Rectal smooth muscle tissue (tissue), 1 donor: ENCODE results near the gene AMER1.

ENCODE experiments used
- H3K27ac ChIP-seq: one replicate; pipeline ENCODE4 v1.7.0; 2013; ENCODE audit warnings: low read depth, low read length, inconsistent platforms
- H3K27me3 ChIP-seq: one replicate; pipeline ENCODE4 v1.7.0; 2013; ENCODE audit warnings: low read length; ENCODE audit not compliant: control insufficient read depth, insufficient read depth
- H3K36me3 ChIP-seq: one replicate; pipeline ENCODE4 v1.7.0; 2013; ENCODE audit warnings: low read length; ENCODE audit not compliant: control insufficient read depth, insufficient read depth
- H3K4me1 ChIP-seq: one replicate; pipeline ENCODE4 v1.7.0; 2013; ENCODE audit warnings: low read length; ENCODE audit not compliant: control insufficient read depth, insufficient read depth
- H3K4me3 ChIP-seq: one replicate; pipeline ENCODE4 v1.7.0; 2013; ENCODE audit warnings: low read length
- H3K9ac ChIP-seq: one replicate; pipeline ENCODE4 v1.7.0; 2013; ENCODE audit warnings: low read length

Gene AMER1

GRCh38 chrX:64152857-64153256 is 52.7 kb downstream of the AMER1 start:
- Histone ChIP-seq H3K9ac (no peak overlapping the region), H3K27me3 (no peaks in the 10 kb centered on the region), H3K36me3 (no peaks in the 10 kb centered on the region), H3K27ac (no peak overlapping the region), H3K4me1 (no peaks in the 10 kb centered on the region), H3K4me3 (no peak overlapping the region)

- H3K36me3 ChIP-seq, result no peaks in the 10 kb centered on the region
- H3K9ac ChIP-seq, result no peak overlapping the region
- H3K4me3 ChIP-seq, result no peak overlapping the region
- no peaks in the 10 kb centered on the region for H3K27me3 ChIP-seq
- no peak overlapping the region for H3K27ac ChIP-seq
- H3K4me1 ChIP-seq, result no peaks in the 10 kb centered on the region
Observed at GRCh38 chrX:64151911-64152310, 53.6 kb downstream of the AMER1 start.

GRCh38 chrX:64150775-64151174 is 54.7 kb downstream of the AMER1 start:
- H3K27me3 ChIP-seq, result no peaks in the 10 kb centered on the region

More at GRCh38 chrX:64150775-64151174, 54.7 kb downstream of the AMER1 start:
- no peaks in the 10 kb centered on the region for H3K4me1 ChIP-seq
- no peaks in the 10 kb centered on the region for H3K36me3 ChIP-seq
- H3K9ac ChIP-seq, result no peak overlapping the region
- no peak overlapping the region for H3K27ac ChIP-seq
- no peak overlapping the region for H3K4me3 ChIP-seq
